IPS-18c (cell line): Measurements from ENCODE around the gene LMNTD1.

Experiments
- H3K4me3 ChIP-seq: 2 replicates; pipeline ENCODE4 v1.7.0; 2013; ENCODE audit warnings: low read depth, mild to moderate bottlenecking, low read length, moderate library complexity; ENCODE audit not compliant: insufficient read depth
- H3K9me3 ChIP-seq: one replicate; pipeline ENCODE4 v1.6.1; 2013; ENCODE audit warnings: mild to moderate bottlenecking, low read length, moderate library complexity; ENCODE audit not compliant: control insufficient read depth, insufficient read depth

Gene LMNTD1

DNA sequence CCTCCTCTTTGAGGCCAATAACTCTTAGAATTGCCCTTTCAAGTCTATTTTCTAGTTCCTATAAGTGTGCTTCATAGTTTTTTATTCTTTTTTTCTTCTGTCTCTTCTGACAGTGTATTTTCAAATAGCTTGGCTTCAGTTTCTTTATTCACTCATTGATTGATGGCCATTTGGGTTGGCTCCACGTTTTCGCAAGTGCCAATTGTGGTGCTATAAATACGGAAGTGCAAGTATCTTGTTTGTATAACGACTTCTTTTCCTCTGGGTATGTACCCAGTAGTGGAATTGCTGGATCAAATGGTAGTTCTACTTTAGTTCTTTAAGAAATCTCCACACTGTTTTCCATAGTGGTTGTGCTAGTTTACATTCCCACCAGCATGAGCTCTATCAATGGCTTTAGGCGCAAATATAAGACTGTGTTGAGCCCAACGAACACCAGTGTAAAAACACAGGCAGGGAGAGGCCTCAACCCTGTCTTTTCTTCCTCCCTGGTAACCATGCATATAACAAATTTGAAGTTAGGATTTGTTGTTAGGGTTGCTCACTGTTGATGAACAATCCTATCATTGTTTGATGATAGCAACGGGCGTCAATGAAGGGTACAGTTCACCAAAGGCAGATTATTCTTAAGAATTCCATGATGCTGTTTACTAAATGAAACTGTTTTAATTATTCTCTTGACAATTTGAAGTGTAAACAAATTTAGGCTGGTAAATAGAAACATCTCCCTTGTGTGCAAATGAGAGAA is 13.3 kb upstream of the LMNTD1 start:
- H3K4me3 ChIP-seq, result no peak overlapping the region
- H3K9me3 ChIP-seq, result peaks cover 4% of the 10 kb centered on the region

DNA sequence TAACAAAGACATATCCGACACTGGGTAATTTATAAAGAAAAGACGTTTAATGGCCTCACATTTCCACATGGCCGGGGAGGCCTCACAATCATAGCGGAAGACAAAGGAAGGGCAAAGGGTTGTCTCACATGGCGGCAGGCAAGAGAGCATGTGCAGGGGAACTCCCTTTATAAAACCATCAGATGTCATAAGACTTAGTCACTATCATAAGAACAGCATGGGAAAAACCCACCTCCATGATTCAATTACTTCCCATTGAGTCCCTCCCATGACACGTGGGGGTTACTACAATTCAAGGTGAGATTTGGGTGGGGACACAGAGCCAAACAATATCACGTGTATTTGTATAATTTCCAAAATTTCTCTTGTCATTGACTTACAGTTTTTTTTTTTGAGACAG is 5.5 kb upstream of the LMNTD1 start:
- Histone ChIP-seq H3K9me3 (peaks cover 4% of the 10 kb centered on the region), H3K4me3 (no peak overlapping the region)

DNA sequence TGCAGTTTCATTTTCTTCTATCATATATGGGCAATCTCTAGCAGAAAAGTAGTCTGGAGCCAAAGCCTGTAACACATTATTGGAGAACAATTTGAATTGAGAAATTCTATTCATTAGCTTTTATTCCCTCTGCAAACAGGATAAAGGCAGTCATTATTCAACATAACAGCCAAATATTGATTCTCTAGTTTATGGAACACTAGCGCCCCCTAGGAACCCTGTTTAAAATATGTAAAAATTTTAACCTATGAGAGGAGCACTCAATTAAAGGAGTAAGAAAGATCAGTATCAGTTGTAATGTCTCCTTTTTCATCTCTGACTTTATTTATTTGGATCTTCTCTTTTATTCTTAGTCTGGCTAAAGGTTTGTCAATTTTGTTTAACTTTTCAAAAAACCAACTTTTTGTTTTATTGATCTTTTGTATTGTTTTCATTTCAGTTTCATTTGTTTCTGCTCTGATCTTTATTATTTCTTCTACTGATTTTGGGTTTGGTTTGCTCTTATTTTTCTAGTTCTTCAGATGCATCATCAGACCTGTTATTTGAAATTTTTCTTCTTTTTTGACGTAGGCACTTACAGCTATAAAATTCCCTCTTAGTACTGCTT is 4.8 kb upstream of the LMNTD1 start:
- Histone ChIP-seq H3K4me3 (no peak overlapping the region), H3K9me3 (no peaks in the 10 kb centered on the region)

DNA sequence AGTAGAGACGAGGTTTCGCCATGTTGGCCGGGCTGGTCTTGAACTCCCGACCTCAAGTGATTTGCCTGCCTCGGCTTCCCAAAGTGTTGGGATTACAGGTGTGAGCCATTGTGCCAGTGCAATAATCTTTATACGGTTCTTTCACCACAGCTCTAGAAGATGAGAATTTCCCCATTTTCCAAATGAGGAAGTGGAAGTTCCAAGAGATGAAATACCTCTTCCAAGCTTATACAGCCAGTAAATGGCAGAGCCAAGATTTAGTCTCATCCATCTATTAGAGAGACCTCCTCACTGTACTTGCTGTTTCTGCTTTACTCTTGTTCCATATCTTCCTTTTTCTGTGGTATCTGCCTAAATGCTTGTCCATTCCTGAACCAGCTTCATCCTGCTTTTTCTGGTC is 3.1 kb upstream of the LMNTD1 start:
- no peaks in the 10 kb centered on the region for H3K9me3 ChIP-seq
- H3K4me3 ChIP-seq, result no peak overlapping the region

DNA sequence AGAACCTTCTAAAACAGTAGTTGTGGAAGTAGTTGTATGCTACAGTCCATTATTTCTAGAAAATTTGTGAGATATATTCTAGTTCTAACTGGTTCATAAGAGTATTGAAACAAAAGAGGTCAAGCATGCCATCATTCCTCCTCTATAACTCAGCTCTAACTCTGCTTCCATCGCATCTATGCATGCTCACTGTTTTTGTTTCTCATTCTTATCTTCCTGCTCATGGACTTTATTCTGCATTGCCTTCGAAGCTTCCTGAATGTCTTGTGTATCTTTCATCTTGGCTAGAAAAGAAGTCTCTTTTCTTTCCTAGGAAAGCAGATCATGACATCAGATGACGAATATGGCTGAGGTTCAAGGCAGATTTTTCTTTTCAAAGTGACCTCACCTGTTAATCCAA is 402 bp downstream of the LMNTD1 start:
- no peak overlapping the region for H3K4me3 ChIP-seq
- H3K9me3 ChIP-seq, result no peaks in the 10 kb centered on the region

DNA sequence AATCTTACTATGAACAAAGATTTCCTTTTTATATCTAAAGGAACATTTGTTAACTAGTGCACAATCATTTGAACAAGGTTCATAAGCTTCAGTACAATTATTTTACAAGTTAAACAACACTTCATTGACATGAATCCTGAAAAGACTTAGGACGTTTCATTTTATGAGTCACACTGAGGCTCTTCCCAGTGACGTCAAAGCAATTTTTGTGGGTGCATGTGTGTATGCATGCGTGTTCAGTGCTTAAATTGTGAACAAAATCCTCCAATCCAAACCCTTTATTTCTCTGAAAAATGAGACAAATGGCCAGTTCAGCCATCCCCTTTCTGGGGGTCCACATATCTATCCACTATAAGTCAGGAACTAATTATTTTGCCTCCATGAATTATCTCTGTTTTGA is 2.9 kb downstream of the LMNTD1 start:
- Histone ChIP-seq H3K9me3 (no peaks in the 10 kb centered on the region), H3K4me3 (no peak overlapping the region)

DNA sequence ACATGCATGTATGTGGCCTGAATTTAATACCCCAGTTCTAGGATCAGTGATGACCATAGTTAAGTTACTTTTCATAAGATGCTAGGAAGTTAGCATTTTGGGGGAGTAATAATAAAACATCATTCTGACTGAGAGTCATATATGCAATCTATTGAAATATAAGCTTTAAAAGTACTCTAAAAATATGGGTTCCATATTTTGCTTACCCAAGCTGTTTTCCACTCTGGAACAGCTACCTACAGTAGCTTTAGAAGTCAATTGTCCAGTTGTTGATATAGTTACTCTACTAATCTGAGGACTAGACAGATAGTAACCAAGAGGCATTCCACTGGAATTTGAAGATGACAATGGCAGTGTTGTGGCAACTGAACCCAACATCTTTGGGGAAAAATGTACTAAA is 4.0 kb downstream of the LMNTD1 start:
- Histone ChIP-seq H3K4me3 (no peak overlapping the region), H3K9me3 (no peaks in the 10 kb centered on the region)

DNA sequence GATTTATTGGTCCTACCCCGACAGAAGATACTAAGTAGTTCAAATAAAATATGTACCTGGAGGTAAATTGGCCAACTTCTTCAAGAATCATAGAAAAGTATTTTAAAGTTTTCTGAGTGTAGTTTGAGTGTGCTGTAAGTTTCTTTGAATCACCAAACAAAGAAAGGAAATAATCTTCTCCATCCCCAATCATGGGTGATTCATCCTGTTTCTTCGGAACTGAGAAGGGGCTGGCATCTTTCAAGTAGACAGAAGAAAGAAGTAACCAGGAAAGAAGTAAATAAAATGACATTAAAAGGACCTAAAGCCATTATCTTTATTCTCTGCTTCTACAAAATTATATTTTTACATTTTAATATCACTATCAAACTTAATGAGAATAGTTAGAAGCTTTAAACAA is 6.8 kb downstream of the LMNTD1 start:
- no peak overlapping the region for H3K4me3 ChIP-seq
- no peaks in the 10 kb centered on the region for H3K9me3 ChIP-seq

DNA sequence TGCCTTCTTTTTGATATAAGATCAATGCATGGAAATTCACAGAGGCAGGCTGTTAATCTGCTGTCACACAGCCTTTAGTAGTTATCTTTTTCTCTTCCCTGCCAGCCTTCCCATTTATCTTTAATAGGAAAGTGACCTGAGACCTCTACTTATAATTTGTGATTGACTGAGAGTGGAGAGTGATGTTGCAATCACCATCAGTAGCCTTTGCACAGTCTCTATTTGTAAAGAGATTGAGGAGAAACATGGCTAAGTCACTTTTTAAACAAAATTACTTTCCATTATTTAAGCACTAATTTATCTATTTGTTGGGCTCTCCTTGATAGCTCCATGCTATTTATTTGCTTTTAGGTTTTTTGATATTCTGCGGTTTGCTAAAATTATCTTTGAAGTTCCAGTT is 19.9 kb downstream of the LMNTD1 start:
- H3K9me3 ChIP-seq, result no peaks in the 10 kb centered on the region
- no peak overlapping the region for H3K4me3 ChIP-seq

DNA sequence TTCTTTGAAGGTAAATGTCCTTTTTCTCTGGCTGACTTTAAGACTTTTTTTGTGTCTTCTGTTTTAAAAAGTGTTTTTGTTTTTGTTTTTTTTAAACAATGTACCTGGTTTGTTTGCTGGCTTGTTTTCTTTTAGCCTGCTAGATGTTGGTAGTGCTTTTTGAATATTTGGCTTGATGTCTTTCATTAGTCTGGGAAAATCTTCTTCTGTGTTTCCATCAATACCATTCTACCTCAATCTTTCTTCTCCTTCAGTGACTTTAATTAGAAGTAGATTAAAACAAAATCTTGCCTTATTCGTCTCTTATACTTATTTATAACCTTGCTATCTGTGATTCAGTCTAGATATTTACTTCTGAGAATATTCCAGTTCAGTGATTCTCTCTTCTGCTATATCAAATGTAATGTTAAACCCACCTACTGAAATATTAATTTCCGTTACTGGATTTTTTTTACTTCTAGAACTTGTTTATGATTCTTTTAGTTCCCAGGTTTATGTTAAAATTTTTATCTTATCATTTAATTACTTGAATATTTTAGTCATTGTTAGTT is 21.5 kb downstream of the LMNTD1 start:
- Histone ChIP-seq H3K9me3 (no peaks in the 10 kb centered on the region), H3K4me3 (no peak overlapping the region)

DNA sequence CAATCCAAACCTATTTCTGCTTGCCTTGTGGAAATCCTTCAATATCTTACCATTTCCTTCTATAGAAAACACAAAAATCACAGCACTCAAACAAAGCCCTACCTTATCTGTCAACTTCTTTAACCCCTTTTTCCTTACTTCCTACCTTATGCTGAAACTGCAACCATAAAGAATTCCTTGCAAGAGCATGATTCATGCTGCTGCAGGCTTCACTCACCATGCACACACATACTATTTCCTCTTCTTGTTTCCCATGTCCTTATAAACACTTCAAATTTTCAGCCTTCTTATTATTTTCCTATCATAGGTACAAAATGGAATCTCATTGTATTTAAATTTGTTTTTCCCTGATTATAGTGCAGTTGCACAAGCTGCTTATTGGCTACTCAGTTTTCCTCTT is 23.3 kb downstream of the LMNTD1 start:
- no peaks in the 10 kb centered on the region for H3K9me3 ChIP-seq
- no peak overlapping the region for H3K4me3 ChIP-seq

DNA sequence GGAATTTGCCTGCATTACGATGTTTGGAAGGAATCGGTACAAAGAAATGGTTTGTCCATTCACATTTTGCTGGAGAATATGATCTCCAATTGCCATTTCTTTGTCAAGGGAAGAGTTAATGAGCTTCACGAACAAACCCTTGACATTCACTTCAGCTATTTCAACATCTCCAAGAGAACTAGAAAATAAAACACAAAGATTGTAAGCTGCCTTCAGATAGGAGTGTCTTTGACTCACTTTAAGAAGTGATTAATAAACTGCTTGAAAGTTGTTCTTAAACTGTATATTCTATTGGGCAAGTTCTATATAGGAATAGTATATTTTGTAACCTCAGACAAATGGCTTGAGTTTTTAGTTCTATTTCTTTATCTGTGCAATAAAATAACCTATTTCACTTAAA is 26.3 kb downstream of the LMNTD1 start:
- Histone ChIP-seq H3K4me3 (no peak overlapping the region), H3K9me3 (no peaks in the 10 kb centered on the region)

DNA sequence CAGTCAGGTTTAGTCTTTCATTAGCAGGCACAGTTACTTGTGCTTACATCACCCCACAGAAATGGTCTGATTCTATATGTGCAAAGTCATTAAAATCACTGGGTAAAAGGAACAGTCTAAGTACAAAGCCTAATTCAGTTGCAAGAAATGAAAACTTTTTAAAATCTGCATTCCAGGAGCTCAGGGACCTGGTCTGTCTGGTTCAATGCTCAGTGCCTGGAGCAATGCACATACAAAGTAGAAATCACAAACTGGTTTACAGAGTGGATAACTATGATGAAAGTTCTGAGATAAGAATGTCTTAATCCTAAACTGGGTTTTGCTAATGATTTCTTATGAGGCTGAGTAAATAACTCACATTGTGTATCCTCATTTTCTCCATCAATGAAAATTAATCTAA is 28.7 kb downstream of the LMNTD1 start:
- Histone ChIP-seq H3K9me3 (no peaks in the 10 kb centered on the region), H3K4me3 (no peak overlapping the region)

DNA sequence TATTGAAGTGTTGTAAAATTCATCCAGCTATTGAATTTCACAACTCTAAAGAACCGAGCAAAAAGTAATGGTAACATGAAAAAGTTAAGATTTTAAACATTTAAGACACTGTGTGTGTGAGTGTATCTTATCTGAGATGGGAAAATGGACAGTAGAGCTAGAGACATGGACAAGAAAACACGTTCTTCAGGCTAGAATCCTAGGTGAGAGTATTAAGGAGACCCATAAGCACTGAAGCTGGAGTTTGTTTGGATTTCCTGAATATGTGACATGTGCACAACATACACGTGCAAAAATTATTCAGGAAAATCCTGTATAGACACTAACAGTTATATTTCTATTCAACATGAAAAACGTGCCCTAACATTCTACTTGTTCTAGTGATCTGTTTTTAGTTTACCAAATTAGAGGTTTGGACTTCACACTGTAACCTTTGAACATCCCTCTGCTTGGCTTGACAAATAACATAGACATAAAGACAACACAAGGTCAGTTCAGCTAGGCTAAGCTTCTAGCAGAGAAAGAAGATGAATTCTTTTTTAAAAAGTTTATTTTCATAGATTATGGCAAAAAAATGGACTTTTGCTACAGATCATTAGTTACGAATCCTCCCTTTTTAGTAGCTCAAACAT is 31.3 kb downstream of the LMNTD1 start:
- no peaks in the 10 kb centered on the region for H3K9me3 ChIP-seq
- no peak overlapping the region for H3K4me3 ChIP-seq

DNA sequence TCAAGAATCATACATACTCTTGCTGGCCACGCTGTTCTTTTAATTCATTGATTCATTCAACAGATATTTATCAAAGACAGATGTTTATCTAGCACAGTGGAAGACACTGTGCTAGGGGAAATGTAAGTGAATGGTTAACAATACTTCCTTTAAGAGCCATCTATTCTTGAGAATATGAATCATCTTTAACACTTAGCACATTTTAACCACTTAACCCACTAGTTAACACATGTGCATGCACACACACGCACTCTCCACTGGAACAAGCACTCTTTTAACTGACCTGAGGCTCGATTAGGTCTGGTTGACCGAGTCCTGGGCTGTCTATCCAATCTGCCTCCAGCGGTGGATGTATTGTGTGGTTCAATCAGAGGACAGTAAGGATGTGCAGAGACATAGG is 34.6 kb downstream of the LMNTD1 start:
- Histone ChIP-seq H3K4me3 (no peak overlapping the region), H3K9me3 (no peaks in the 10 kb centered on the region)

DNA sequence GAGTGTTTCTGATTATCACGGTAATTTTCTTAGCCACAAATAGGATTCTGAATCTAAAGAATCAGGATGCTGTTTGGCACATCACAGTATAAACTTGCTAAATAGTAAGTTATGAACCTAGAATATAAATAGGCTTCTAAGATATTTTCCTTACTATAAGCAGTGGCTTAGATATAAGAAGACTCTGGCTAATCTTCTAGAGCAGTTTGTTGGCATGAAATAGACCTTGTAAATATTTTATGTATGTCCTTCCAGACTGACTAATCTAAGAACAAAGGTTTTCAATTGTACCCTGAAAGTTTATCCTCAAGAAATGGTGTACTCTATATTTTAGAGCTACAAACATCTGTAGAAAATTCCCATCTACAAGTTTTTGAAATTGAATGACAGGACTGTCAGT is 48.3 kb downstream of the LMNTD1 start:
- Histone ChIP-seq H3K9me3 (no peaks in the 10 kb centered on the region), H3K4me3 (no peak overlapping the region)

DNA sequence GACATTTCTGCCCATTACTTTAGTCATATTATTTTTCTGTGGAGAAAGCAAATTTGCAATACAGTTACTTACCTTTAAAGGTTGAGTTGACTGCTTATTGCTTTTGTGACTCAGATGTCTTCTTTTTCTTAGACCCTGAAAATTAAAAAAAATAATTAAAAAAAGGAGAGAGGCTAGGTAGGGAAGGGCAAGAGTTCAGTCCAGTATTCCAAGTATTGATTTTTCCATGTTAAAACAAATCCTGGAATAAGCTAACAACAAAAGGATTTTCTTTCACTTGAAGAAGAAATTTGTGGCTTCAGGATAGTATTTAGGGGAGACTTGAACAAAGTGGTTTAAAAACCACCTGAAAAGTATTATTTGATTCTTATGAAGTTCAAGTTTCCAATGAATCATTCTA is 49.4 kb downstream of the LMNTD1 start:
- H3K9me3 ChIP-seq, result no peaks in the 10 kb centered on the region
- H3K4me3 ChIP-seq, result no peak overlapping the region

DNA sequence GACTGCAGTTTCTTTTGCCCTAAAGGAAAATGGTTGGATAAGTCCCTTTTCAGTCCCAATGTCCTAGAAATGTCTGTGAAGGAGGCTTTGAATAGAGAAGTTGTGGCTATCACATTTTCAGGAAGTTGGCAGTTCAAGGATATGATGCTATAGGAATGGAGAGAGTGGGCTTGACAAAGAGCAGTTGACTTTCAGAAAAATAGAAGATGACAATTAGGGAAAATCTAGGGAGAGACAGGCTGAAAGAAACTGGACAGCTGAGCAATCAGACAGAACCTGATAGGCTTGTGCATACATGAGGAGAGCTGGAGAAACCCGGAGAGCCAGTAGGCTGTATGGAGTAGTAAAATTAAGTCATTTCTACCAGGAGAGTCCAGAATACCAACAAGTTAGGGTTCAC is 50.5 kb downstream of the LMNTD1 start:
- H3K4me3 ChIP-seq, result no peak overlapping the region
- H3K9me3 ChIP-seq, result no peaks in the 10 kb centered on the region
